ENCODE results near the gene SLC34A1. TPM values are rescaled to one million over a fixed set of nuclear protein-coding genes. Genes with fewer than 3 reads are reported as not detected.
"Not testable (repeated sequence)": the region's sequence is repeated elsewhere in the genome, so short reads cannot be mapped to it uniquely, and the experiment has no call there.

The SLC34A1 gene
- total RNA-seq, 1 experiment from 2014 or later, result not detected

- no peak for DNase-seq (ENCODE audit: low read depth)
Measured at GRCh38 chr5:177410575-177410974, 26.3 kb downstream of the SLC34A1 start.

GRCh38 chr5:177412603-177413233, 28.5 kb downstream of the SLC34A1 start:
- DNase-seq (ENCODE audit: low read depth), result no peak

GRCh38 chr5:177414481-177414880, 30.2 kb downstream of the SLC34A1 start:
- no peak for DNase-seq (ENCODE audit: low read depth)

GRCh38 chr5:177417081-177417480, 32.8 kb downstream of the SLC34A1 start:
- not testable (repeated sequence) for DNase-seq (ENCODE audit: low read depth)

- peak; percentile 70 for DNase-seq (ENCODE audit: low read depth)
Measured at GRCh38 chr5:177419046-177419445, 34.8 kb downstream of the SLC34A1 start.

- DNase-seq (ENCODE audit: low read depth), result not testable (repeated sequence)
Measured at GRCh38 chr5:177420472-177420871, 36.2 kb downstream of the SLC34A1 start.

- DNase-seq (ENCODE audit: low read depth), result peak; percentile 35
Measured at GRCh38 chr5:177421062-177421798, 37.0 kb downstream of the SLC34A1 start.

GRCh38 chr5:177423671-177424070, 39.4 kb downstream of the SLC34A1 start:
- DNase-seq (ENCODE audit: low read depth), result no peak

GRCh38 chr5:177425196-177425800, 41.1 kb downstream of the SLC34A1 start:
- DNase-seq (ENCODE audit: low read depth), result no peak

GRCh38 chr5:177425801-177426565, 41.7 kb downstream of the SLC34A1 start:
- DNase-seq (ENCODE audit: low read depth), result peak; percentile 100

GRCh38 chr5:177426566-177427210, 42.5 kb downstream of the SLC34A1 start, which contains the start of gene GRK6:
Gene GRK6, plus strand, starts transcription at chr5:177426676. Its CDS starts 170 bp downstream, at chr5:177426846.
- peak; percentile 35 for DNase-seq (ENCODE audit: low read depth)

GRCh38 chr5:177427211-177427822, 43.1 kb downstream of the SLC34A1 start:
- DNase-seq (ENCODE audit: low read depth), result no peak

GRCh38 chr5:177427919-177428573, 43.8 kb downstream of the SLC34A1 start:
- no peak for DNase-seq (ENCODE audit: low read depth)

- DNase-seq (ENCODE audit: low read depth), result no peak
Measured at GRCh38 chr5:177428574-177429217, 44.5 kb downstream of the SLC34A1 start.

GRCh38 chr5:177429248-177430040, 45.2 kb downstream of the SLC34A1 start:
- no peak for DNase-seq (ENCODE audit: low read depth)

GRCh38 chr5:177430140-177430951, 46.1 kb downstream of the SLC34A1 start:
- no peak for DNase-seq (ENCODE audit: low read depth)

- DNase-seq (ENCODE audit: low read depth), result no peak
Measured at GRCh38 chr5:177430972-177431316, 46.7 kb downstream of the SLC34A1 start.
